Epithelial cell of proximal tubule (primary cell): ENCODE data around the gene SEPHS1. TPM values are rescaled to one million over a fixed set of nuclear protein-coding genes. Genes with fewer than 3 reads are reported as not detected.
"Not testable (repeated sequence)": the region's sequence is repeated elsewhere in the genome, so short reads cannot be mapped to it uniquely, and the experiment has no call there.

Source experiments
- DNase-seq: peaks from one replicate; pipeline ENCODE4 v3.0.0-alpha.2; 2011; ENCODE audit warnings: low read depth
- H3K4me3 ChIP-seq: 2 replicates; pipeline ENCODE4 v1.5.1; 2011; ENCODE audit warnings: low read depth, mild to moderate bottlenecking, low read length
- total RNA-seq: library from RNA; depleted of rRNA; stranded (reverse); fragments of >200 nt; gene quantifications from 2 replicates; pipeline ENCODE4 v1.2.3, GENCODE V29; 2015
- TF ChIP-seq, protein P1 (sequence below): conservative IDR thresholded peaks from 2 replicates; pipeline ENCODE4 v1.5.1; 2012; ENCODE audit warnings: low read depth, mild to moderate bottlenecking, low read length

SEPHS1 gene
- total RNA-seq, 1 donor from 2014 or later = 38.2 TPM

DNA sequence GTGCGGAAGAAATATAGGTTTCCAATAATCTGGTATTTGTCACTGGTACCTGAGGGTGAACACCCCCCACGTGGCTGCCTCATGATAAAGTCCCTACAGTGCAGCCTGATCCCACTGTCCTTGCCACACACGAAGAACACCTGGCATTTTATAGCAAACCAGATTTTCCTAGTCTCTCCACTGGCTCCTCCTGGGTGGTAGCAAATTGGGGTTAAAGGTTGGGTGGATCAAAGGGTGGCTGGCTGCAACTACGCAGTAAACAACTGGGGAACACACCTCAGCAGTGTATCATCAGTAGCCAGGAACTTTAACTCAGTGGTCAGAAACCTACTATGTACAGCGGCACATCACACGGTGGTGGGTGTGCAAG lies 10.3 kb downstream of the SEPHS1 start:
- no peak for DNase-seq
- no peak overlapping the region for H3K4me3 ChIP-seq
- TF ChIP-seq, protein P1, sequence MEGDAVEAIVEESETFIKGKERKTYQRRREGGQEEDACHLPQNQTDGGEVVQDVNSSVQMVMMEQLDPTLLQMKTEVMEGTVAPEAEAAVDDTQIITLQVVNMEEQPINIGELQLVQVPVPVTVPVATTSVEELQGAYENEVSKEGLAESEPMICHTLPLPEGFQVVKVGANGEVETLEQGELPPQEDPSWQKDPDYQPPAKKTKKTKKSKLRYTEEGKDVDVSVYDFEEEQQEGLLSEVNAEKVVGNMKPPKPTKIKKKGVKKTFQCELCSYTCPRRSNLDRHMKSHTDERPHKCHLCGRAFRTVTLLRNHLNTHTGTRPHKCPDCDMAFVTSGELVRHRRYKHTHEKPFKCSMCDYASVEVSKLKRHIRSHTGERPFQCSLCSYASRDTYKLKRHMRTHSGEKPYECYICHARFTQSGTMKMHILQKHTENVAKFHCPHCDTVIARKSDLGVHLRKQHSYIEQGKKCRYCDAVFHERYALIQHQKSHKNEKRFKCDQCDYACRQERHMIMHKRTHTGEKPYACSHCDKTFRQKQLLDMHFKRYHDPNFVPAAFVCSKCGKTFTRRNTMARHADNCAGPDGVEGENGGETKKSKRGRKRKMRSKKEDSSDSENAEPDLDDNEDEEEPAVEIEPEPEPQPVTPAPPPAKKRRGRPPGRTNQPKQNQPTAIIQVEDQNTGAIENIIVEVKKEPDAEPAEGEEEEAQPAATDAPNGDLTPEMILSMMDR = no peak

DNA sequence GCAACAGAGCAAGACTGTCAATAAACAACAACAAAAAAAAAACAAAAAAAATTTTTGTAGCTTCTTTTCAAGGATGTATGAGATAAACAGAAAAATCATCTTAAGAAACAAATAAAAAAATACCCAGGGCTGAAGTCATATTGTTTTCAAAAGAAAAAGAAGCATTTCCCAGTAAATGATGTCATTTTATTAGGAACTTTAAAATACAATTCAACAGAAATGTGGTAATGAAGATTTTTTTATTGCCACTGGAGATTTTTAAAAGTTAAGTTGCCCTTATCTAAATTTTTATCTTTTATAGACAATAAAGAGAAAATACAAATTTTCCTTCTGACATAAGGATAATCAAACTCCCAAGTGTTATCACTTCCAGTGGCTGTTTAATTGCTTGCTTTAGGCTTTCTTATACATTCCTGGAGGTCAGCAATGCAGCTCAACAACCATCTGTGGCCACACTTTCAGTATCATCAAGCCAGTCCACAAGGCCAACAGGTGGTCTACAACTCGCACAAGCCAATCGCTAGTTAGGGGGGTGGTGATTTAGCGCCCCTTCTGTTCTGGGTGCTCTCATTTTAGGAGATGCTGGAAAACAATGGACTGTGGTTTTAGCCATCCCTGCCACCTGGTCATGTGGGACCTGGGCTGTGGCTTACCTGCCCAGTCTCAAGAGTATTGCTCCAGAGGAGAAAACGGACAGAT lies 10.8 kb downstream of the SEPHS1 start:
- TF ChIP-seq, protein P1 = no peak
- H3K4me3 ChIP-seq = no peak overlapping the region
- no peak for DNase-seq

DNA sequence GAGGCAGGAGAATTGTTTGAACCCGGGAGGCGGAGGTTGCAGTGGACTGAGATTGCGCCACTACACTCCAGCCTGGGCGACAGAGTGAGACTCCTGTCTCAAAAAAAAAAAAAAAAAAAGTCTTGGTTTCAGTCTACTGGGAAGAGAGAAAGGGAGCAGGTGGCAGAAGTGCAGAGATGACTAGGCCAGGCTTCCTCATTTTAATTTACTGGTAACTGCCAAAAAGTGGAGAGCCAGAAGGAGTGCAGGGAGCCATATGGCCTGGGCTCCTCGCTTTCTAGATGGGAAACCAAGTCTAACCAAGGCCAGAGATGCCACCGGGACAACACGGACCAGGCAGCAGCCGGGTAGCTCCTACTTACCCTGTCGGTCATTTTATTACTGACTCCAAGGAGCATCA lies 12.2 kb downstream of the SEPHS1 start:
- no peak for DNase-seq
- no peak overlapping the region for H3K4me3 ChIP-seq
- TF ChIP-seq, protein P1 = no peak

DNA sequence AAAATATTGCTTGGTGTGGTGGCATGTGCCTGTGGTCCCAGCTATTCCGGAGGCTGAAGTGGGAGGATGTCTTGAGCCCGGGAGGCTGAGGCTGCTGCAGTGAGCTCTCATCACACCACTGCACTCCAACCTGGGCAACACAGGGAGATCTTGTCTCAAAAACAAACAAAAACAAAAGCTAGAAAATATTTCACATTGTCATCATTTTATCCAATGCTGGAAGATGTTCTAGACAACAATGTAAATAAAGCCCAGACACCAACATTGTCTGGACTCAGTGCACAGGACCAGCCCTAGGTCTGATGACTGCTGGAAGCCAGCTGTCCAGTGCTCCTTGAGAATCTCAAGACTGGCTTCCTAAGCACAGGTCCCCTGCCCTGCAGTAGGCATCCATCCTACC lies 13.5 kb downstream of the SEPHS1 start:
- TF ChIP-seq, protein P1 = no peak
- DNase-seq = no peak
- no peak overlapping the region for H3K4me3 ChIP-seq

DNA sequence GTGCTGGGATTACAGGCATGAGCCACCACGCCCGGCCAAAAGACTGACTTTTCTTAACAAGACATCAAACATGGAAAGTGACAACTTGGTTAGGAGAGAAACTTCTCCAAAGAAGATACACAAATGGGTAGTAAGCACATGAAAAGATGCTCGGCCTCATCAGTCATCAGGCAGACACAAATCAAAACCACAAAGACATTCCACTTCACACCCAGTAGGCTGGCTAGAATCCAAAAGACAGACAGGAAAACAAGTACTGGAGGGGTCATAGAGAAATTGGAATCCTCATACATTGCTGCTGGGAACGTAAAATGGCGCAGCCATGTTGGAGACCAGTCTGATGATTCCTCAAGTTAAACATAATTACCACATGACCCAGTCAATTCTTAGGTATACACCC lies 16.4 kb downstream of the SEPHS1 start:
- no peak for DNase-seq
- no peak overlapping the region for H3K4me3 ChIP-seq
- TF ChIP-seq, protein P1 = no peak

DNA sequence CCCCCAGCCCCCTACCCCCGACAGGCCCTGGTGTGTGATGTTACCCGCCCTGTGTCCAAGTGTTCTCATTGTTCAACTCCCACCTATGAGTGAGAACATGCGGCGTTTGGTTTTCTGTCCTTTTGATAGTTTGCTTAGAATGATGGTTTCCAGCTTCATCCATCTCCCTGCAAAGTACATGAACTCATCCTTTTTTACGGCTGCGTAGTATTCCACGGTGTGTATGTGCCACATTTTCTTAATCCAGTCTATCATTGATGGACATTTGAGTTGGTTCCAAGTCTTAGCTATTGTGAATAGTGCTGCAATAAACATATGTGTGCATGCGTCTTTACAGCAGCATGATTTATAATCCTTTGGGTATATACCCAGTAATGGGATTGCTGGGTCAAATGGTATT lies 17.1 kb downstream of the SEPHS1 start:
- not testable (repeated sequence) for DNase-seq

DNA sequence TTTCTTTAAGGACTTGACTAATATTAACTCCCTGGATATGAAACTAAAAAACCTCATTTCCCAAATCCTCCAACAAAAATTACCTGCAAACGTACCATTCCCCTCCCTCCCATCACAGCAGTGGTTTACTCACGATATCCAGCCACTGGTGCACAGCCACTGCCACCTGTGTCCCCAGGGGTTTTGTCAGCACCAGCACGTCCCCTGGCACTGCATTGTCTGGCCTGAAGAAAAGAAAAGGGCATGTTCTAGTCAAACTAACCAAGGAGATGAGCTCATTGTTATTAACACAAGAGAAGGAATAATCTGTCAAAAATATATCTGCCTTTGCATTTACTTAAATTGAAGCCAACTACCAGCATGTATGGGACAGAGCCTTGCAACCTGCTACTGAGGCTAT lies 18.5 kb downstream of the SEPHS1 start:
- TF ChIP-seq, protein P1 = no peak
- H3K4me3 ChIP-seq = no peak overlapping the region
- DNase-seq = no peak

More for the DNA sequence above, 17.1 kb downstream of the SEPHS1 start:
- not testable (repeated sequence) for H3K4me3 ChIP-seq
